HS-5 (cell line): ENCODE data around the gene NEUROD4.

Experiments used
- DNase-seq: peaks from one replicate; pipeline ENCODE4 v3.0.0-alpha.2; 2012; ENCODE audit warnings: low read depth

NEUROD4 gene

DNA sequence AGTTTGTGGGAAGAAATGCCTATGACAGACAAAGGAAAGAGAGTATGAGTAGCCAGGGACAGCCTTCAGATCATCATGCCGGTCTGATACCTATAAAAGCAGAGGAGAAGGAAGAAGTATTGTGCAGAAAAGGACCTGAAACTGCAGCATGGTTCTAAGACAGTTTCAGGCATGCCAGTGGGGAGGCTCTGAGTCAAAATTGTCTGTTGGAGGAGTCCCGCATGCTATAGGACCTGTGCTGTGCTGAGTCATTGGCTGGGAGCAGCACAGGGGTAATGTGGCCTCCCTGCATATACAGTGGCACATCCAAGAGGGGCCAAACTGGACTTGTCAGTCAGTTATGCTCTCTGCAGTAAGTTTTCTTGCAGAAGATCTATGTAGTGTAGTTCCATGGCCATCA lies 40.7 kb downstream of the NEUROD4 start:
- DNase-seq, result no peak

GRCh38 chr12:55061024-55061423 lies 41.2 kb downstream of the NEUROD4 start:
- DNase-seq, result no peak

GRCh38 chr12:55063291-55063690 lies 43.5 kb downstream of the NEUROD4 start:
- no peak for DNase-seq

GRCh38 chr12:55065535-55065934 lies 45.8 kb downstream of the NEUROD4 start:
- DNase-seq, result no peak

GRCh38 chr12:55067701-55068100 lies 47.9 kb downstream of the NEUROD4 start:
- DNase-seq, result no peak

DNA sequence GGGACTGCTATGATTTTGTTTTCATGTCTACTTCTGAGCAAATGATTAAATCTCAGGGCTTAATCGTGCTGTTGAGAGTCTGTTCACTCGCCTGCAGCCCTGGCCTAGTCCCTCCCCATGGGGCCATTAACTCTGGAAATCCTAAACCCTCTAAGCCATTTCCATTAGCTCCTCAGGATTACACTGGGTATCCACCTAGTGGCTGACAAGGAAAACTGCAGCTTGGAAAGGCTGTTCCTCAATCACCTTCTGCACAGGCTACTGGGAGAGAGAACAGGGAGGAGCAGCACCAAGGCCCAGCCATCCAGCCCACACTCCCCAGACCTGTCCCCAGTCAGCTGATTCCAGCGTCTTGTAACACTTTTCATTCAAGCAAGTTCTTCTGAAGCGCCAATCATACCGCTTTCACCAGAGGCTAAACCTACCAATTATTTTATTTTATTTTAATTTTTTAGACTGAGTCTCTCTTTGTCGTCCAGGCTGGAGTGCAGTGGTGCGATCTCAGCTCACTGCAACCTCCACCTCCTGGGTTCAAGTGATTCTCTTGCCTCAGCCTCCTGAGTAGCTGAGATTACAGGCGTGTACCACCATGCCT lies 48.7 kb downstream of the NEUROD4 start:
- peak; percentile 18 for DNase-seq

- DNase-seq, result no peak
These were observed 52.3 kb downstream of the NEUROD4 start for GRCh38 chr12:55072083-55072482.

- peak; percentile 26 for DNase-seq
These were observed 53.6 kb downstream of the NEUROD4 start for GRCh38 chr12:55073043-55074022.

DNA sequence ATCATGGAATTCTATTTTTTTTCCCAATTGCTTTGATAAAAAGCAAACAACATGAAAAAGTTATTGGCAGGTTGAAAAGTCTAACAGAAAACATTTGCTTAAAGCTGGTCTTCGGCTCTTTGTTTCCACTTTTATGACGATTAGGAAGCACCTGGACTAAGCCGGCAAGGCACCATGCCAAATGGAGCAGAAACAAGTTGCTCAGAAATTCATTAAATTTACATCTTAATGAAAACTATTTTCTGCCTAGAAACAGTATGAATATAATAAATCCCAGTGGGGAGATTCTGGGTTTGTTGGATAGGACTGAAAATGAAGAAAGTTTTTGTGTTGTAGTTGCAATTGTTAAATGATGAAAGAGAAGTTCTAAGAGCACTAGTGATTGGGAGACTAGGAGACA lies 55.0 kb downstream of the NEUROD4 start:
- no peak for DNase-seq
